ENCODE results near the gene ZMYND8. TPM values are rescaled to one million over a fixed set of nuclear protein-coding genes. Genes with fewer than 3 reads are reported as not detected.
"Not testable (repeated sequence)": the region's sequence is repeated elsewhere in the genome, so short reads cannot be mapped to it uniquely, and the experiment has no call there.

ZMYND8 gene
- total RNA-seq, 2 donors from 2014 or later: 42.1 to 65.7 TPM

DNA sequence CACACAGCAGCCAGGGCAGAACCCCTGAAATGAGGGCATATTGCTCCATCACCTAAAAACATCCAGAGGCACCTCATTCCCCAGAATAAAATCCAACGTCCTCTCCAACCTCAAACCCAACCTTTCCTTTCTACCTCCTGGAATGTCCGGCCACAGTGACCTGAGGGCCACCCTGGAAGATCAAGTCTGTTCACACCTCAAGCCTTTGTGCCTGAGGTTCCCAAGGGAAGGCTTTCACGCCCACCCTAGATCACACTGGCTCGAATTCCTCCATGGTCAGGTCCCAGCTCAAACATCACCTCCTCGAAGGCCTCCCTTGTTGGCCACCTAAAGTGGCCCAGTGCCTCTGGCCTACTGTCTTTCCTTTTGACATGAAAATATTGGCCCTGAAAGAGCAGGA, 88.9 kb downstream of the ZMYND8 start:
- DNase-seq (ENCODE audit: low spot score) (no peak), ATAC-seq (no peak)
- no peaks in the 10 kb centered on the region for H3K36me3 Mint-ChIP-seq
- no peaks in the 10 kb centered on the region for H3K27me3 Mint-ChIP-seq
- peaks cover 3 to 16% of the 10 kb centered on the region in 2 donors for H3K4me1 Mint-ChIP-seq (ENCODE audit: low read depth in 2 of 2)
- H3K4me3 Mint-ChIP-seq: no peak overlapping the region
- H3K9me3 Mint-ChIP-seq: no peaks in the 10 kb centered on the region
- peak overlapping the region in 1 of 2 donors; percentile 73 for H3K27ac Mint-ChIP-seq

GRCh38 chr20:47266847-47267515, 89.5 kb downstream of the ZMYND8 start:
- no peak for ATAC-seq
- Mint-ChIP-seq H3K36me3 (no peaks in the 10 kb centered on the region), H3K9me3 (no peaks in the 10 kb centered on the region), H3K4me3 (no peak overlapping the region), H3K27me3 (no peaks in the 10 kb centered on the region), H3K27ac (peak overlapping the region; percentile 17 to 73), H3K4me1 (ENCODE audit: low read depth in 2 of 2) (peaks cover 5 to 19% of the 10 kb centered on the region in 2 donors)
- DNase-seq (ENCODE audit: low spot score): no peak

DNA sequence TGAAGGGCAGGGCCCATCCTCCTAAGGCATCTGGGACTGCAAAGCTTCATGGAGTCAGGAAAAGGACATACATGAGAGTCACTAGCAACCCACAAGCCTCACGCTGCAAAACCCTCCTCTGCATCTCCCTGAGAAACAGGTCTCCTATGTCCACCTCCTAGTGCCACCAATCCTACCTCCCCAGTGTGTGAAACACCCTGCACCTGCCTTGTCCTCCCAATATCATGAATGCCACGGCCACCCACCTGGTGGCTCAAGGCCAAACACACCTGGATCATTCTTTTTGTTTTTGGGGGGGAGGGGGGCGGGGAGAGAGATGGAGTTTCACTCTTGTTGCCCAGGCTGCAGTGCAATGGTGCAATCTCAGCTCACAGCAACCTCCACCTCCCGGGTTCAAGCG, 90.5 kb downstream of the ZMYND8 start:
- Mint-ChIP-seq H3K4me1 (ENCODE audit: low read depth in 2 of 2) (peaks cover 5 to 19% of the 10 kb centered on the region in 2 donors), H3K27ac (peak overlapping the region in 1 of 2 donors; percentile 73), H3K9me3 (no peaks in the 10 kb centered on the region), H3K27me3 (no peaks in the 10 kb centered on the region), H3K4me3 (no peak overlapping the region), H3K36me3 (no peaks in the 10 kb centered on the region)
- DNase-seq (ENCODE audit: low spot score): no peak
- ATAC-seq: no peak

GRCh38 chr20:47265214-47265613, 91.3 kb downstream of the ZMYND8 start:
- Mint-ChIP-seq H3K27me3 (no peaks in the 10 kb centered on the region), H3K4me3 (no peak overlapping the region), H3K36me3 (peaks cover 6% of the 10 kb centered on the region), H3K9me3 (no peaks in the 10 kb centered on the region), H3K4me1 (ENCODE audit: low read depth in 2 of 2) (peaks cover 11 to 25% of the 10 kb centered on the region in 2 donors), H3K27ac (no peak overlapping the region)
- no peak for DNase-seq (ENCODE audit: low spot score)
- ATAC-seq: no peak

- not testable (repeated sequence) for H3K27me3 Mint-ChIP-seq; H3K4me3 Mint-ChIP-seq; H3K9me3 Mint-ChIP-seq; DNase-seq (ENCODE audit: low spot score); ATAC-seq; H3K36me3 Mint-ChIP-seq
- Mint-ChIP-seq H3K27ac (peak overlapping the region in 1 of 2 donors; percentile 37), H3K4me1 (ENCODE audit: low read depth in 2 of 2) (peaks cover 19 to 30% of the 10 kb centered on the region in 2 donors)
Measured at GRCh38 chr20:47264137-47264769, 92.2 kb downstream of the ZMYND8 start.

DNA sequence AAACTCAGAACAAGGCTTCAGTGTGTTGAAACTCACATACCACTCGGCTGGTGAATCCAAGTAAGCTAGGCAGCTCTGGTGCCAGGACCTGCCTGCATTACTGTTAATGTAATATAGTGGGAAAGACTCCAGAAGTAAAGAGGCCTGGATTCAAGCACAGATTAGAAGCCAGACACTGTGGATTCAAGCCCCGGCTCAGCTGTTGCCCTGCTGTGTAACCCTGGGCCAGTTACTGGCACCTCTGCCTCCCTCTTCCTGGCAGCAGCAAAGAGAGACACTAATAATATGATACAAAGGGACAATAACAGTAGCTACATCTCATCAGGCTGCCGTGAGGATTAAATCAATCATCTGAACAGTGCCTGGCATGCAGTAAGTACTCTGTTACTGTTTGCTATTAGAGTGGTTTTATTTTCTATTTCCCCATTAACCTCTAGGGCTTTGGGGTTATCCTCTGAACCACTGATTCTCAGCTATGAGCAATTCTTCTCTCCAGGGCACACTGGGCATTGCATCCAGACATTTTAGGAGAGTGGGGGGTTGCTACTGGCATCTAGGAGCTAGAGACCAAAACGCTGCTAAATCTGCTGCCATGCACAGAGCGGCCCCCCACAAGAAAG, 92.9 kb downstream of the ZMYND8 start:
- no peak overlapping the region for H3K4me3 Mint-ChIP-seq
- ATAC-seq (no peak), DNase-seq (ENCODE audit: low spot score) (no peak)
- peaks cover 6% of the 10 kb centered on the region for H3K36me3 Mint-ChIP-seq
- H3K27ac Mint-ChIP-seq: no peak overlapping the region
- no peaks in the 10 kb centered on the region for H3K27me3 Mint-ChIP-seq
- H3K4me1 Mint-ChIP-seq (ENCODE audit: low read depth in 2 of 2): peaks cover 24 to 36% of the 10 kb centered on the region in 2 donors
- no peaks in the 10 kb centered on the region for H3K9me3 Mint-ChIP-seq

- peaks cover 29 to 39% of the 10 kb centered on the region in 2 donors for H3K4me1 Mint-ChIP-seq (ENCODE audit: low read depth in 2 of 2)
- H3K9me3 Mint-ChIP-seq: no peaks in the 10 kb centered on the region
- H3K4me3 Mint-ChIP-seq: no peak overlapping the region
- H3K36me3 Mint-ChIP-seq: peaks cover 6% of the 10 kb centered on the region
- H3K27me3 Mint-ChIP-seq: no peaks in the 10 kb centered on the region
- H3K27ac Mint-ChIP-seq: no peak overlapping the region
- no peak for DNase-seq (ENCODE audit: low spot score)
- no peak for ATAC-seq
Measured at GRCh38 chr20:47263080-47263464, 93.4 kb downstream of the ZMYND8 start.

DNA sequence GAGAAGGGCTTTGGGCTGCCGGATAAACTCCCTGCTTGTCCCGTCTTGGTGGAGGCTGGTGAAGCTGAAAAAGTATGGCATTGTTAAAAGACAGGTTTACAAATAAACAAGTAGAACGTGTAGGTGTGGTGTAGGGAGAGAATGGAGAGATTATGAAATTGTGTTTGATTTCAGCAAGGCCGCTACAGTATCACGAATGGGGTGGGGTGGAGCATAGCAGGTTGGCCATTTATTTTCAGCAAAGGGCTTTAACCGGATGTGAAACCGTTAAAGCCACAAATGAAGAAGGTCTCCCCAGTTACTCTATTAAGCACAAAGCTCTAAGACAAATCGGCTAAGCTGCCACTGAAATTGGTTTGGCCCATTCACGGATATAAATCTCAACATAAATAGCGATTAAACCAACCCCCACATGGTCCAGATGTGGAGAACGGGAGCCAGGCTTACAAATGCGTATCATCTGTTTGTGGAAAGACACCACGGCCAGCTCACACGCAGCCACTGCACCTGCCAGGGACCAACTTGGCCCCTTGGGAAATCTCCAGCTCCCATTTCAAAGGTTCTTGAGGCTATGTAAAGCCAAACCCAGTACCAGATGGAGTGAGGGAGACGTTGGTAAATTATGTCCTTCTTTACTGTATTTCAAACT, 94.0 kb downstream of the ZMYND8 start:
- Mint-ChIP-seq H3K4me3 (peak overlapping the region; percentile 8), H3K27ac (peak overlapping the region; percentile 8 to 53), H3K9me3 (no peaks in the 10 kb centered on the region), H3K27me3 (no peaks in the 10 kb centered on the region), H3K36me3 (peaks cover 6% of the 10 kb centered on the region), H3K4me1 (ENCODE audit: low read depth in 2 of 2) (peaks cover 35 to 39% of the 10 kb centered on the region in 2 donors)
- ATAC-seq (no peak), DNase-seq (ENCODE audit: low spot score) (no peak)

- Mint-ChIP-seq H3K27me3 (no peaks in the 10 kb centered on the region), H3K4me1 (ENCODE audit: low read depth in 2 of 2) (peaks cover 40 to 41% of the 10 kb centered on the region in 2 donors), H3K4me3 (peak overlapping the region; percentile 8), H3K9me3 (no peaks in the 10 kb centered on the region), H3K27ac (peak overlapping the region; percentile 8 to 53), H3K36me3 (peaks cover 6% of the 10 kb centered on the region)
- ATAC-seq (no peak), DNase-seq (ENCODE audit: low spot score) (no peak)
Measured at GRCh38 chr20:47262008-47262364, 94.5 kb downstream of the ZMYND8 start.

GRCh38 chr20:47261161-47261774, 95.2 kb downstream of the ZMYND8 start:
- not testable (repeated sequence) for DNase-seq (ENCODE audit: low spot score); H3K9me3 Mint-ChIP-seq; H3K4me3 Mint-ChIP-seq; ATAC-seq; H3K27me3 Mint-ChIP-seq; H3K36me3 Mint-ChIP-seq
- Mint-ChIP-seq H3K27ac (peak overlapping the region in 1 of 2 donors; percentile 67), H3K4me1 (ENCODE audit: low read depth in 2 of 2) (peaks cover 35 to 40% of the 10 kb centered on the region in 2 donors)

DNA sequence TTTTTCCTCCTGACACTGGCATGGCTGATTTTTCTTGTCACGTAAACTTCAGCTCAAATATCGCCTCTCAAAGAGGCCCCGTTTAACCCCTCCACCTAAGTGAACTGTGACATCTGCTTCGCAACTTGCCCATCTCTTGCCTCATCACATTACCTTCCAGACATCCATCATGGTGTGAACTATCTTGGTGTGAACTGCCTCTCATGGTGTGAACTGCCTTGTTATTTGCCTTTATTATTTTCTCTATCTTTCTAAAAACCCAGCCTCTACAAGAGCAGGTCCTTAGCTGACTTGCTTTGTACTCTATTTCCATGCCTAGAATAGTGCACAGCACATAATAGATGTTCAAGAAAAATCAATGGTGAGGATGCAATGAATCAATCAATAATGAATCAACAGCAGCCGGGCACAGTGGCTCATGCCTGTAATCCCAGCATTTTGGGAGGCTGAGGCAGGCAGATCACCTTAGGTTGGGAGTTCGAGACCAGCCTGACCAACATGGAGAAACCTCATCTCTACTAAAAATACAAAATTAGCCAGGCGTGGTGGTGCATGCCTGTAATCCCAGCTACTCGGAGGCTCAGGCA, 95.9 kb downstream of the ZMYND8 start:
- not testable (repeated sequence) for ATAC-seq; H3K9me3 Mint-ChIP-seq; DNase-seq (ENCODE audit: low spot score); H3K36me3 Mint-ChIP-seq; H3K27me3 Mint-ChIP-seq
- Mint-ChIP-seq H3K4me1 (ENCODE audit: low read depth in 2 of 2) (peaks cover 35 to 40% of the 10 kb centered on the region in 2 donors), H3K4me3 (peak overlapping the region; percentile 16), H3K27ac (peak overlapping the region; percentile 67 to 71)

DNA sequence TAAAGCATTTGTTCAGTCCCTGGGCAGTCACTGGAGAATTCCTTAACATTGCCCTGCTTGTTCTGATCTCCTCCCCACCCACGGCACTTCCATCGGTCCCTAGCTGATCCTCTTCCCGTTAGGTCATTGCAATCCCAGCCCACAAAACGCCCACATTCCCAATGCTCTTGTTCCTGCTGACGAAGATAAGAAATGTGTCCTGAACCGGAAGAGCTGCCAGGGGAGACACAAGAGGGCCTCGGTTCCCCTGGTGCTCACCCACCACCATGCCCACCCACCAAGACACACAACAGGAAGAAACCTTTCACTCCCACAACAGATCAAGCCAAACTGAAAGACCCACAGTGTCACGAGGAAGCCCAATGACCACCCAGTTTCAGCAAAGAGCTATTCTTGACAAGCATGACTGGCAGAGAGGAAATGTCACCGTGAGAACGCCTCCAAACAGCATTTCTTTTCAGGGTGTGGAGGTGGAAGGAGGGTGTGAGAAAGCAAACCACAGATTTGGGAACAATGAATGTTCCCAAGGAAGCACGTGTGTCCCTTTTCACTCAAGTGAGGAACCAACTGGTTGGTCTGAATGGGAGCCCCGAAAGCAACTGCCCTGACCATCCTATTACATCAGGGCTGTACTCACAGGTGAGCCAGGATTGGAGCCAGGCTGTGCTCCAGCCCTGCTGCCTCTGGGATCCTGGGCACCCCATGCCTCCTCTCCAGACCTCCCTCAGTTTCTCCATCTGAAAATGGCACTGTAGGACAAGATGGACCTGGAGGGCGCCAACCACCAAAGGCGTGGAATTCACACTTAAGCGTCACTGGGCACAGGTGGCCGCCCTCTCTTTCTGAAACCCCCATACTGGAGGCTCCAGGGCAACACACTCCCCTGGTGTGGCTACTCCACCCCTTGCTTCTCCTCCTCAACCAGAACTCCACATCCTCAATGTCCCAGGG, 97.5 kb downstream of the ZMYND8 start:
- DNase-seq (ENCODE audit: low spot score) (no peak), ATAC-seq (no peak)
- Mint-ChIP-seq H3K27me3 (no peaks in the 10 kb centered on the region), H3K36me3 (peaks cover 6% of the 10 kb centered on the region), H3K27ac (peak overlapping the region; percentile 67 to 71), H3K9me3 (no peaks in the 10 kb centered on the region), H3K4me3 (no peak overlapping the region), H3K4me1 (ENCODE audit: low read depth in 2 of 2) (peaks cover 35 to 40% of the 10 kb centered on the region in 2 donors)

Measured in natural killer cell treated with Interleukin-12 subunit alpha and Interleukin-12 subunit beta and Interleukin-15 and Interleukin-18, amount 100 ng/mL, for 72 hours (primary cell).